H1 (cell line): ENCODE data around the gene PRRT1. TPM values are rescaled to one million over a fixed set of nuclear protein-coding genes. Genes with fewer than 3 reads are reported as not detected.

Source experiments
- CTCF ChIA-PET: fragments of 300-600 bp; sonication (Branson Sonifier 250); formaldehyde crosslinking; loops from one replicate; lab custom pipeline; 2021; ENCODE audit not compliant: partially characterized antibody; lab: Charles Lee
- POLR2A ChIA-PET: fragments of 300-600 bp; sonication (Branson Sonifier 250); formaldehyde crosslinking; loops from one replicate; lab custom pipeline; 2021; ENCODE audit warnings: inconsistent platforms; ENCODE audit not compliant: partially characterized antibody; lab: Charles Lee
- DNase-seq, 2 experiments: peaks; one replicate each; pipeline versions ENCODE4 v3.0.0 to v3.0.0-alpha.2; 2010 to 2022; ENCODE audit warnings: low spot score in 2 of 2, low read depth in 1 of 2, mixed read lengths in 1 of 2
- FAIRE-seq: peaks from 2 replicates; lab custom pipeline; 2011; peaks lifted over from hg19 to GRCh38; lab: Jason Lieb, UNC
- H2AFZ ChIP-seq: 2 replicates; pipeline ENCODE4 v1.8.1; 2012; ENCODE audit warnings: low read length, inconsistent platforms
- H2AK5ac ChIP-seq: 2 replicates; pipeline ENCODE4 v1.6.1; 2013; ENCODE audit warnings: low read depth, low read length
- H2BK120ac ChIP-seq: replicated peaks from 2 replicates; pipeline ENCODE3; 2013; ENCODE audit warnings: low read depth, low read length, inconsistent platforms
- H2BK12ac ChIP-seq: 2 replicates; pipeline ENCODE4 v1.6.1; 2013; ENCODE audit warnings: low read depth, low read length
- H2BK15ac ChIP-seq: 2 replicates; pipeline ENCODE4 v1.6.1; 2013; ENCODE audit warnings: low read length
- H2BK20ac ChIP-seq: 2 replicates; pipeline ENCODE4 v1.6.1; 2013; ENCODE audit warnings: low read length
- H2BK5ac ChIP-seq: 2 replicates; pipeline ENCODE4 v1.6.1; 2013; ENCODE audit warnings: low read depth, low read length
- H3K14ac ChIP-seq: 2 replicates; pipeline ENCODE4 v1.6.1; 2013; ENCODE audit warnings: inconsistent platforms; ENCODE audit not compliant: insufficient read length
- H3K18ac ChIP-seq: 2 replicates; pipeline ENCODE4 v1.6.1; 2013; ENCODE audit warnings: low read length; ENCODE audit errors: extremely low read depth
- H3K23ac ChIP-seq: 2 replicates; pipeline ENCODE4 v1.6.1; 2013; ENCODE audit warnings: inconsistent platforms; ENCODE audit not compliant: insufficient read length
- H3K23me2 ChIP-seq: 2 replicates; pipeline ENCODE4 v1.6.1; 2013; ENCODE audit warnings: low read depth, low read length
- H3K27ac ChIP-seq: 2 replicates; pipeline ENCODE4 v1.6.1; 2011; ENCODE audit warnings: low read depth, low read length, inconsistent platforms
- H3K27me3 ChIP-seq, 4 experiments: replicated peaks in 1 of 4; 1 replicate in 1 of 4; 2 replicates in 3 of 4; pipeline versions ENCODE4 v1.6.1 to v1.8.1; 2011 to 2013; ENCODE audit warnings: low read length in 3 of 4, mild to moderate bottlenecking in 3 of 4, inconsistent platforms in 2 of 4, mixed read lengths in 2 of 4, moderate library complexity in 1 of 4; ENCODE audit not compliant: control insufficient read depth in 3 of 4, insufficient read depth in 3 of 4; ENCODE audit errors: extremely low read depth in 1 of 4
- H3K36me3 ChIP-seq, 4 experiments: 2 replicates each; pipeline versions ENCODE4 v1.6.1 to v1.8.1; 2011 to 2013; ENCODE audit warnings: mild to moderate bottlenecking in 4 of 4, low read length in 3 of 4, moderate library complexity in 2 of 4, control low read depth in 1 of 4, inconsistent platforms in 1 of 4; ENCODE audit not compliant: insufficient read depth in 4 of 4, control insufficient read depth in 2 of 4
- H3K4ac ChIP-seq: replicated peaks from 2 replicates; pipeline ENCODE3; 2013; ENCODE audit warnings: low read length, low read depth, mixed read lengths, inconsistent platforms; ENCODE audit not compliant: insufficient read length
- H3K4me1 ChIP-seq, 4 experiments: replicated peaks in 1 of 4; 1 replicate in 1 of 4; 2 replicates in 3 of 4; pipeline versions ENCODE4 v1.6.1 to v1.8.1; 2011 to 2013; ENCODE audit warnings: low read length in 3 of 4, inconsistent platforms in 2 of 4, mixed read lengths in 1 of 4; ENCODE audit not compliant: insufficient read depth in 4 of 4, control insufficient read depth in 3 of 4
- H3K4me2 ChIP-seq, 2 experiments: 2 replicates each; pipeline versions ENCODE4 v1.6.1 to v1.8.1; 2011 to 2013; ENCODE audit warnings: low read depth in 2 of 2, low read length in 2 of 2, control low read depth in 1 of 2, inconsistent platforms in 1 of 2, mild to moderate bottlenecking in 1 of 2; ENCODE audit not compliant: insufficient read depth in 1 of 2
- H3K4me3 ChIP-seq, 4 experiments: fragments of 200-600, 300-600 bp in 1 of 4; sonication (generic), shearing (Covaris generic), sonication (Bioruptor Twin) in 1 of 4; 2 replicates each; pipeline versions ENCODE4 v1.5.1 to v1.8.1; 2011 to 2016; ENCODE audit warnings: low read length in 4 of 4, low read depth in 3 of 4, control low read depth in 2 of 4, inconsistent platforms in 2 of 4, mild to moderate bottlenecking in 2 of 4, mixed read lengths in 1 of 4, moderate library complexity in 1 of 4; ENCODE audit not compliant: insufficient read depth in 2 of 4; ENCODE audit errors: extremely low read depth in 1 of 4
- H3K56ac ChIP-seq: replicated peaks from 2 replicates; pipeline ENCODE3; 2013; ENCODE audit warnings: low read depth, mild to moderate bottlenecking, mixed read lengths, low read length, inconsistent platforms; ENCODE audit not compliant: insufficient read length
- H3K79me1 ChIP-seq: 2 replicates; pipeline ENCODE4 v1.6.1; 2013; ENCODE audit warnings: low read depth, low read length, control low read depth
- H3K79me2 ChIP-seq, 2 experiments: 2 replicates each; pipeline versions ENCODE4 v1.6.1 to v1.8.1; 2012 to 2013; ENCODE audit warnings: low read length in 2 of 2, mild to moderate bottlenecking in 2 of 2, inconsistent platforms in 1 of 2; ENCODE audit not compliant: insufficient read depth in 2 of 2, control insufficient read depth in 1 of 2
- H3K9ac ChIP-seq, 4 experiments: replicated peaks in 1 of 4; 1 replicate in 1 of 4; 2 replicates in 3 of 4; pipeline versions ENCODE4 v1.6.1 to v1.8.1; 2011 to 2013; ENCODE audit warnings: low read depth in 3 of 4, low read length in 3 of 4, control low read depth in 2 of 4, mild to moderate bottlenecking in 2 of 4, moderate library complexity in 2 of 4, inconsistent platforms in 1 of 4; ENCODE audit errors: extremely low read depth in 1 of 4
- H3K9me3 ChIP-seq, 2 experiments: 2 replicates each; pipeline versions ENCODE4 v1.6.1 to v1.8.1; 2012 to 2013; ENCODE audit warnings: mild to moderate bottlenecking in 2 of 2, moderate library complexity in 2 of 2, control low read depth in 1 of 2, inconsistent platforms in 1 of 2, low read depth in 1 of 2, low read length in 1 of 2, mixed read lengths in 1 of 2; ENCODE audit not compliant: insufficient read depth in 2 of 2
- H4K20me1 ChIP-seq, 2 experiments: replicated peaks in 1 of 2; 2 replicates each; pipeline versions ENCODE3 to v1.8.1; 2011 to 2013; ENCODE audit warnings: inconsistent platforms in 2 of 2, low read length in 2 of 2, mild to moderate bottlenecking in 1 of 2; ENCODE audit not compliant: insufficient read depth in 2 of 2, control insufficient read depth in 1 of 2
- H4K5ac ChIP-seq: 2 replicates; pipeline ENCODE4 v1.6.1; 2013; ENCODE audit warnings: low read length, low read depth, mixed read lengths, inconsistent platforms; ENCODE audit not compliant: insufficient read length
- H4K8ac ChIP-seq: 2 replicates; pipeline ENCODE4 v1.8.0; 2013; ENCODE audit warnings: mild to moderate bottlenecking, moderate library complexity, low read length, inconsistent platforms; ENCODE audit not compliant: insufficient read depth; ENCODE audit errors: extremely low read depth
- H4K91ac ChIP-seq: replicated peaks from 2 replicates; pipeline ENCODE3; 2013; ENCODE audit warnings: low read length, mixed read lengths, inconsistent platforms; ENCODE audit not compliant: insufficient read length
- ATF3 ChIP-seq: IDR thresholded peaks from 2 replicates; pipeline ENCODE4 v1.6.1; 2011; ENCODE audit warnings: low read depth, mild to moderate bottlenecking, low read length; ENCODE audit not compliant: insufficient read depth
- E2F6 ChIP-seq: IDR thresholded peaks from 2 replicates; pipeline ENCODE4 v1.6.1; 2012; ENCODE audit warnings: inconsistent platforms
- HDAC2 ChIP-seq, 2 experiments: fragments of 300-600 bp in 1 of 2; sonication (generic) in 1 of 2; IDR thresholded peaks; 2 replicates each; pipeline ENCODE4 v1.6.1; 2011 to 2012; ENCODE audit warnings: low read depth in 2 of 2, low read length in 2 of 2, mild to moderate bottlenecking in 2 of 2, moderate library complexity in 2 of 2, borderline replicate concordance in 1 of 2, inconsistent platforms in 1 of 2
- RAD21 ChIP-seq, 2 experiments: IDR thresholded peaks in 1 of 2; conservative IDR thresholded peaks in 1 of 2; 2 replicates each; pipeline ENCODE4 v1.6.1; 2011; ENCODE audit warnings: low read depth in 2 of 2, low read length in 2 of 2, improper control_type of control experiment in 1 of 2, inconsistent platforms in 1 of 2, mild to moderate bottlenecking in 1 of 2, moderate library complexity in 1 of 2
- SIN3A ChIP-seq, 2 experiments: IDR thresholded peaks in 1 of 2; conservative IDR thresholded peaks in 1 of 2; 2 replicates each; pipeline ENCODE4 v1.6.1; 2011 to 2012; ENCODE audit warnings: low read length in 2 of 2, improper control_type of control experiment in 1 of 2, low read depth in 1 of 2, mild to moderate bottlenecking in 1 of 2
- SP4 ChIP-seq: IDR thresholded peaks from 2 replicates; pipeline ENCODE4 v1.6.1; 2012; ENCODE audit warnings: low read length, inconsistent platforms
- TCF12 ChIP-seq: IDR thresholded peaks from 2 replicates; pipeline ENCODE4 v1.6.1; 2011; ENCODE audit warnings: low read depth, mild to moderate bottlenecking, low read length
- ZNF274 ChIP-seq: IDR thresholded peaks from 2 replicates; pipeline ENCODE4 v1.7.0; 2012; ENCODE audit warnings: low read length, borderline replicate concordance; ENCODE audit errors: extremely low read depth
- WGBS, 2 experiments: shearing (Covaris generic) in 1 of 2; methylation state at CpG; one replicate each; pipeline versions ENCODE4 v1.1.6 to v1.1.7; 2013 to 2015; ENCODE audit warnings: low lambda C conversion rate in 2 of 2, mixed read lengths in 2 of 2, inconsistent platforms in 1 of 2, low coverage in 1 of 2, missing lambda C conversion rate in 1 of 2; ENCODE audit not compliant: insufficient replicate concordance in 2 of 2, insufficient coverage in 1 of 2, insufficient read length in 1 of 2; ENCODE audit errors: extremely low coverage in 1 of 2, missing lambda C conversion rate in 1 of 2; 5-methylcytosine and 5-hydroxymethylcytosine counted together
- polyA plus RNA-seq, 7 experiments: library from polyadenylated mRNA; depleted of rRNA in 3 of 7; stranded (reverse) in 5 of 7; unstranded in 2 of 7; fragments of >200 nt in 5 of 7; fragments of 200-250 nt in 2 of 7; gene quantifications; 1 replicate in 5 of 7; 2 replicates in 1 of 7; 4 replicates in 1 of 7; pipeline versions ENCODE4 v1.2.1 to v1.2.3, GENCODE V29; 2011 to 2013; ENCODE audit warnings: missing spikeins in 2 of 7, mixed read lengths in 2 of 7
- total RNA-seq: library from RNA; stranded (reverse); fragmentation: NEBNext Ultra II Directional; extraction: Animal tissue kit (Norgen Biotek cat#: 25700); gene quantifications from 2 replicates; pipeline ENCODE4 v1.2.1, GENCODE V29; 2021

The PRRT1 gene
- total and polyA plus RNA-seq, 2 of the 8 experiments (the other 6 are each of a cell fraction or from before 2014, with no cell fraction given) = 0.71 to 2.8 TPM

- peak overlapping the region; percentile 84; the same call in 1 of the 2 replicates for H4K8ac ChIP-seq
- H3K36me3 ChIP-seq = peaks cover 4 to 14% (median 10%) of the 10 kb centered on the region in 4 experiments; a peak in 6 of 8 replicates
- peak overlapping the region; percentile 70; the same call in 1 of the 2 replicates for H3K27ac ChIP-seq
- H3K9ac ChIP-seq = peak overlapping the region in 2 of 4 experiments; percentile 80; a peak in 4 of 7 replicates
- CTCF ChIA-PET = interaction anchor here (0.6 to 1.3 kb wide), 13 partner anchors 9 to 106 kb away, joined by 3 to 16 read pairs (median 4); partner anchors contain the start of genes ATF6B, EGFL8 and FKBPL
- no peak overlapping the region for H3K56ac ChIP-seq
- no peak for FAIRE-seq
- POLR2A ChIA-PET = interaction anchor here (0.8 to 1.2 kb wide), 10 partner anchors 8 to 105 kb away, joined by 3 to 7 read pairs (median 3); partner anchors contain the start of genes AGPAT1, EGFL8 and PBX2
- no peaks in the 10 kb centered on the region for H3K9me3 ChIP-seq
- 15% methylated on average over 32 of the region's 34 CpGs; no CpG with 5 or more reads in 1 of the 2 experiments for WGBS, 2 experiments
- peak in 1 of 2 experiments; percentile 71 for DNase-seq
- peaks cover 4 to 32% (median 30%) of the 10 kb centered on the region in 4 experiments for H3K27me3 ChIP-seq
- H3K23me2 ChIP-seq = peaks cover 25% of the 10 kb centered on the region
- H3K4me3 ChIP-seq = peak overlapping the region; percentile 77 to 98 (median 92)
- H2BK120ac ChIP-seq = no peak overlapping the region
- no peak overlapping the region for H2BK20ac ChIP-seq
- H2BK15ac ChIP-seq = no peak overlapping the region
- peaks cover 7 to 27% (median 14%) of the 10 kb centered on the region in 4 experiments for H3K4me1 ChIP-seq
- H4K20me1 ChIP-seq = no peaks in the 10 kb centered on the region
- H3K4me2 ChIP-seq = peak overlapping the region; percentile 92 to 94
- H4K91ac ChIP-seq = no peak overlapping the region
- H2AFZ ChIP-seq = no peak overlapping the region
- H3K79me1 ChIP-seq = 0 out of 2 replicates have a peak, but pooled peaks cover 3% of the 10 kb centered on the region
- H2AK5ac ChIP-seq = no peak overlapping the region
- H4K5ac ChIP-seq = no peak overlapping the region
- peaks cover 0 to 5% of the 10 kb centered on the region in 2 experiments; a peak in 1 of 4 replicates for H3K79me2 ChIP-seq
- no peak overlapping the region for H3K23ac ChIP-seq
- 0 out of 2 replicates have a peak overlapping the region, but pooled peaks have one; percentile 39 for H2BK12ac ChIP-seq
- H3K18ac ChIP-seq = peak overlapping the region; percentile 60; the same call in 1 of the 2 replicates
- peak overlapping the region; percentile 87; the same call in 1 of the 2 replicates for H2BK5ac ChIP-seq
- H3K14ac ChIP-seq = no peak overlapping the region
- H3K4ac ChIP-seq = no peak overlapping the region
- TF ChIP-seq ATF3 (no peak), HDAC2 (IDR thresholded peaks at IDR 0.05; ENCODE audit: borderline replicate concordance in 1 of 2, low read depth in 2 of 2, low read length in 2 of 2) (peak in 1 of 2 experiments; percentile 24; a peak in 1 of 4 replicates), TCF12 (no peak), SIN3A (conservative IDR thresholded peaks at IDR 0.05 in 1 of 2, IDR thresholded peaks at IDR 0.05 in 1 of 2; ENCODE audit: low read depth in 1 of 2, low read length in 2 of 2) (peak in 1 of 2 experiments; percentile 12; a peak in 1 of 4 replicates), SP4 (no peak), ZNF274 (no peak), E2F6 (no peak; the same call in 1 of the 2 replicates), RAD21 (IDR thresholded peaks at IDR 0.05 in 1 of 2, conservative IDR thresholded peaks at IDR 0.05 in 1 of 2; ENCODE audit: low read depth in 2 of 2, low read length in 2 of 2) (peak; percentile 66 to 71)
These were observed 2.9 kb upstream of the PRRT1 start for GRCh38 chr6:32154514-32155161.
